ENCODE measurements around the gene LIPH.
A peak's percentile ranks its signal among the peaks of the same experiment; 100 is the strongest.
"Not testable (repeated sequence)": the region's sequence is repeated elsewhere in the genome, so short reads cannot be mapped to it uniquely, and the experiment has no call there.

LIPH gene

DNA sequence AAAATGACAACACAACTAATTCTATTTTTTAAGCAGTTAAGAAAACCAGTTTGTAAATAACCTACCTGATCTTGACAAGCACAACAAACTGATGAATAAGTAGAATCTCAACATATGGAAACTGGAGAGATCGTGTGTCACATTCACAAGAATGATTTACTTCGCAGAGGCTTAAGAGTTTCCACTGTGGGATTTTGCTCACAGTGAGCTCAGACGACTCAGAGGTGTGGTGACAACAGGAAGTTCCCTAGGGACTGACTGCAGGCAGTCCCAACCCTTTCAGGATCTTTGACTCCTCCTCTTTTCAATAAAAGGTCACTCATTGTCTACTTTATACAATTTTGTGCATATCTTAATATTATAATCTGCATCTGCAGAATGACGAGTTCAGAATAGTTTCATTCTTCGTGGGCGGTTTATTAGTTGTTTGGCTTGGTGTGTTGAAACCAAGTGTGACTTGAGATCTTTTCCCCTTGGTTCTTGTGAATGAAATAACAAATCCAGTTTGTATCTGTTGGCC lies at the start of gene LIPH:
Gene LIPH (minus strand): TSS at position 231 of the 520 bp plus-strand sequence. CDS start 117 bp downstream, at position 114.
- DNase-seq (ENCODE audit: low read depth in 1 of 2, low spot score in 1 of 2), result no peak

DNA sequence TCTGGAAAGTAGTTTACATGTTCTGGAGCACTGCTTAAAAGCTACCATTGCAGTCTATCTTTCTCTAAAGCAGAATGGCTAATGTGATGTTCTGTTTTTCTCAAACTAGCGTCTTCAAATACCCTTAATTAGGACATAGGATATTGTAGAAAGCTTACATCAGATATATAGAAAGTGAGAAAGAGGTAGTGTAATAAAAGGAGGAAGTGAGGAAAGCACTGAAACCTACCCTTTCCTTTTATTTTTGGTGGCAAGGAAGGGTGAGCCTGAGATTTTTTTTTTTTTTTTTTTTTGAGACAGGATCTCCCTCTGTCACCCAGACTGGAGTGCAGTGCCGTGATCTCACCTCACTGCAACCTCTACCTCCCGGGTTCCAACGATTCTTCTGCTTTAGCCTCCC lies 43.1 kb upstream of the LIPH start:
- DNase-seq (ENCODE audit: low read depth in 1 of 2, low spot score in 1 of 2), result no peak

GRCh38 chr3:185594073-185594472 lies 41.7 kb upstream of the LIPH start:
- no peak for DNase-seq (ENCODE audit: low read depth in 1 of 2, low spot score in 1 of 2)

GRCh38 chr3:185586686-185587039 lies 34.3 kb upstream of the LIPH start:
- DNase-seq (ENCODE audit: low read depth in 1 of 2, low spot score in 1 of 2), result no peak

- DNase-seq (ENCODE audit: low read depth in 1 of 2, low spot score in 1 of 2), result peak; percentile 99
These were observed 33.7 kb upstream of the LIPH start, which contains the start of gene SENP2 for GRCh38 chr3:185585859-185586685. Gene SENP2, plus strand, starts transcription at chr3:185586295. Its CDS starts 119 bp downstream, at chr3:185586414.

- DNase-seq (ENCODE audit: low read depth in 1 of 2, low spot score in 1 of 2), result no peak
These were observed 33.1 kb upstream of the LIPH start for GRCh38 chr3:185585518-185585858.

GRCh38 chr3:185584686-185585085 lies 32.3 kb upstream of the LIPH start:
- DNase-seq (ENCODE audit: low read depth in 1 of 2, low spot score in 1 of 2), result no peak

DNA sequence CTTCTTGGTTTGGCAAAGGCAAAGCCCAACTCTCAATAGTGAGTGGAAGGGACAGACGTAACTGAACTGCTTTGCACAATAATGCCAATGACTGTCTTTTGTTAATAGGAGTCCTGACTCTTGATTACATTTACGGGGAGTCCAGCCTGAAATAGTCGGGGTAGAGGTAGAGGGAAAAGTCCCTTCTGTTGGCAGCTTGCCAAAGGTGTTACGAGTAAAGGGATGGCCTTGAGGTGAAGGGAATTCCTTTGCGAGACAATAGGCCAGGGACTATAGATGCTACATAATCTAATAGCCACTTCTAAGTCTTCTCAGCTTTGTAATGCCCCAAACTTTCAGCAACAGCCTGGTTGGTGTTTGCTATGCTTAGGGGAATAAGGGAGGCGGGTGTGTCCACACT lies 31.5 kb upstream of the LIPH start:
- DNase-seq (ENCODE audit: low read depth in 1 of 2, low spot score in 1 of 2), result no peak

GRCh38 chr3:185582871-185583270 lies 30.5 kb upstream of the LIPH start:
- no peak for DNase-seq (ENCODE audit: low read depth in 1 of 2, low spot score in 1 of 2)

DNA sequence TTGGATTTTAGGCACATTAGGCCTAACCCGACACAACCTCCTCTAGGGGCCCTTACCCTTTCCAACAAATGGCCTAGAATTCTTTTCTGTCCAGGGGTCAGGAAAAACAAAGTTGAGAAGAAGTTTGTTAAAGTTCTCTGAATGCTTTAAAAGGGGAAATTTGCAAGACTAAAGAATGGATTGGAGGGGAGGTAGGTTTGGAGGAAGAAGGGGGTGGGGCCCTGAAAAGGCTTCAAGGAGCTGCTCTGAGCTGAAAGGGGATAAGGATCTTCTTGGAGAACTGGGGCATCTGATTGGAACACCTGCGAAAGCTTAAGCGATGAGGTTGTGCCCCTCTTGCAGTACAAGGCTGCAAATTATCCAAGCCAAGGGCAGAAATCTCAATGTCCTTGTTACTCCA lies 29.8 kb upstream of the LIPH start:
- no peak for DNase-seq (ENCODE audit: low read depth in 1 of 2, low spot score in 1 of 2)

DNA sequence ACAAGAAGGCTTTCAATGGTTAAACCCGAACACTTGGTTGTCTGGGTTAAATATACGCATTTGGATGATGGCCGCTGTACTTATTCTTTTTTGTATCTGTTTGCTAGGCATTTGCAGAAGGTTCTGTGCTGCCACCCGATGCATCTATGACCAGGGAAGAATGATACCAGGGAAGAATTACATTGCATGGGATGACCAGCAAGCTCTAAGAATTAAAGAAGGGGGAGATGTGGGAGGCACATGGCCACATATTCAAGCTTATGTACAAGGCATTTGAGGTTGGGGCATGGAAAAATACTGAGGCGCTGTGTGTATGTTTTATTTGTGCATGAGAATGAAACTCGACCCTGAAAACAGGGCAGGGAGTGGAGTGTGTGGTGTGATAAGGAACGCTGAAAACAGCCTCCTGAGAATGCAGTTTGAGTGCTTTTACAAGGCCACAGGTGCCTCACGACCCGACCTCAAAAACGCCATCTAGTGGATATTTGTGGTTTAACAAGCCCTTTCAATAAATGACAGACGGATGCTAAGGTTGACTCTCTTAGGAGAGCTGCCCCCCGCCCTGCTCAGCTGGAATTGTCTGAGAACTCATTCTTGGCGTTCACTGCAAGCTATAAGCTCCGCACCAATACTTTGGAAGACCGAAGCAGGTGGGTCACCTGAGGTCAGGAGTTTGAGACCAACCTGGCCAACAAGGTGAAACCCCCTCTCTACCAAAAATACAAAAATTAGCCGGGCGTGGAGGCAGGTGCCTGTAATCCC lies 22.9 kb upstream of the LIPH start:
- not testable (repeated sequence) for DNase-seq (ENCODE audit: low read depth in 1 of 2, low spot score in 1 of 2)

GRCh38 chr3:185572183-185572582 lies 19.8 kb upstream of the LIPH start:
- no peak for DNase-seq (ENCODE audit: low read depth in 1 of 2, low spot score in 1 of 2)

GRCh38 chr3:185561958-185562357 lies 9.6 kb upstream of the LIPH start:
- no peak for DNase-seq (ENCODE audit: low read depth in 1 of 2, low spot score in 1 of 2)

DNA sequence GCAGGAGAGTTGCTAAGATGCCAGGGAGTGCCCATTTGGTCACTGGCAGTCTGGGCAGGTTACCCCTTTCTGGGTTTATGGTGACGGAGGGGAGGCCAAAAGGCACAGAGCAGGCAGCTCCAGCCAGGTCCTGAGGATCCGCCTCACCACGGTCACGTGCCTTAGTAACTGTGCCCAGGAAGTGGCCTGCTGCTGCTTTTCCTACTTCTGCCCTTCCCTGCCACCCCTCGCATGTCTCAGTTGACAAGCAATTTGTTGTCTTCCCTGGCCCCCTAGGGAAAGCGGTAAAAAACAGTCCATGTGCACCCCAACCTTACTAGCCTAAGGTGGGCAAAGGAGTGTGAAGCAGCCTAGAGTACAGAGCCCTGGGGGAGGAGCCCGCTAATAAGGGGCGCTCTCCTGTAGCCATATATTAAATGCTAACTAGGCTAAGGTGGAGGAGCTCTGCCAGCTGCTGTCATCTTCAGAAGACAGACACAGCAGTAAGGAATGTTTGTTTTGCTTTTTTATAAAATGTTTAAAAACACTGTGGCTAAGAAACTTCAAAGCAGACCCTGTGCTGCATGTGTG lies 9.1 kb upstream of the LIPH start:
- DNase-seq (ENCODE audit: low read depth in 1 of 2, low spot score in 1 of 2), result no peak

DNA sequence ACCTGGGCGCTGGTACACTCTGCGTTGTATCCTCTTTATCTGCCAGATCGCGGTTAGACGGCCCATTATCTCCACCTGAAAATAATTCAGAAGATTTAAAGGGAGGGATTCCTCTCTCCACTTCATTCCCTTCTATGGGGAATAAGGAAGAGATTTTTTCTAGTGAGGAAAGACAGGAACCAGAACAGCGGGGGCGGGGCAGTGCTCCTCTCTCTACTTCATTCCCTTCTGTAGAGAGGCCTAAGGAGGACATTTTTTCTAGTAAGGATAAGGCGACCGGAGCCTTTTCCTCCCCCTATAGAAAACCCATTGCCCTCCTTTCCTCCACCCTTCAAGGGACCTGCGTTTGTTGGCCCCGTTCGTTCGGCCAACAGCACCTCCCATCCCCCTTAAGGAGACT lies 8.3 kb upstream of the LIPH start:
- no peak for DNase-seq (ENCODE audit: low read depth in 1 of 2, low spot score in 1 of 2)

- DNase-seq (ENCODE audit: low read depth in 1 of 2, low spot score in 1 of 2), result no peak
These were observed 7.3 kb upstream of the LIPH start for GRCh38 chr3:185559706-185560090.

DNA sequence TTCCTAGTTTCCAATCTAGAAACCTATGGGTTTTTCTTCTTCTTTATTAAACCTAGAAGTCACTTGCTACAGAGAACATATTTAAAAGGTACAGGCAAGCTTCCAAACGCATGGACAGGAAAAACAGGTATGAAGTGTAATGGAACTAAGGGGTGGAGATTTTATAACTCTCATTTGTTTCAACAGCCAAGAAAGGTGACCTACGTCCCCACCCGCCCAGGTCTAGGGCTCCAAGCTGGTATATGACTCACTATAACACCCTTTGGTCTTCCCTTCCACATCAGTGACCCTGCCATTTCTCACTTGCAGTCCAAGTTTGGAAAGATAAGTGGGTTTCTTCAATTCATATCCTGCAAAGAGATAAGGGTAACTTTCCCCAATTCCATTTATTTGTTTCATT lies 6.0 kb upstream of the LIPH start:
- no peak for DNase-seq (ENCODE audit: low read depth in 1 of 2, low spot score in 1 of 2)

- DNase-seq (ENCODE audit: low read depth in 1 of 2, low spot score in 1 of 2), result not testable (repeated sequence)
These were observed 4.3 kb upstream of the LIPH start for GRCh38 chr3:185556640-185557039.

- DNase-seq (ENCODE audit: low read depth in 1 of 2, low spot score in 1 of 2), result no peak
These were observed 3.5 kb upstream of the LIPH start for GRCh38 chr3:185555860-185556347.

DNA sequence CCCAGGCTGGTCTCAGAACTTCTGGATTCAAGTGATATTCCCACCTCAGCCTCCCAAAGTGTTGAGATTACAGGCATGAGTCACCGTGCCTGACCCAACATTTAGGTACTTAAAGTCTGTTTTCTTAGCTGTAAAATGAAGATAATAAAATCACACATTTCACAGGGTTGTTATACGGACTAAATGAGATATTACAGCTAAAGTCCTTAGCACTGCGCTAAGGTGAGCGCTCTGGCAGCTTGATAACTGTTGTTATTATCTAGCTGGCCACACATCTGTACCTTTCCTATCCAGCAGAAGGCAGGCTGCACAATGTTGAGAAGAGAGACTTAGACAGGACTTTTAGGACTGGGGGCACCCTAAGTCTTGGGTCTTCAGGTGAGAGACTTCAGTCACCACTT lies 2.7 kb upstream of the LIPH start:
- DNase-seq (ENCODE audit: low read depth in 1 of 2, low spot score in 1 of 2), result no peak

DNA sequence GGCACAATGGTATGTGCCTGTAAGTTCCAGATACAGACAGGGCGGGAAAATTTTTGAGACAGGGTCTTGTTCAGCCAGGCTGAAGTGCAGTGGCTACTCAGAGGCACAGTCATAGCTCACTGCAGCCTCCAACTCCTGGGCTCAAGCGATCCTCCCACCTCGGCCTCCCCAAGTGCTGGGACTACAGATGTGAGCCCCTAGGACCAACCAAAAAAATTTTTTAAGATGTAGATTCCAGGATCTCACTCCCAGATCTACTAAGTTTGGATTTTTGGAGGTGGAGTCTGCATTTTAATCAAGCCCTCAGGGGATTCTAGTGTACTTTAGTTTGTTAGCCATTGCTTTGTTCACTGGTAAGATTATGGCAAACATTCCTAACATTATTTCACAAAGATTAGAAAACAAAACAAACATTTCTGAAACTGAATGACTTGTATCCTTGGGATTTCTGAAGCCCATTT lies 2.7 kb downstream of the LIPH start:
- no peak for DNase-seq (ENCODE audit: low read depth in 1 of 2, low spot score in 1 of 2)

GRCh38 chr3:185549122-185549521 lies 3.3 kb downstream of the LIPH start:
- DNase-seq (ENCODE audit: low read depth in 1 of 2, low spot score in 1 of 2), result no peak

All from activated T-helper 1 cell treated with anti-CD3 and anti-CD28 coated beads, Interleukin-2, amount 50 U/mL, for 16 hours (primary cell).